Metanephros (tissue), 2 donors: ENCODE results near the gene HEXIM2. TPM values are rescaled to one million over a fixed set of nuclear protein-coding genes. Genes with fewer than 3 reads are reported as not detected.

Source experiments
- small RNA-seq: library from RNA; depleted of rRNA; stranded (forward); fragments of <200 nt; gene quantifications from one replicate; pipeline ENCODE3, GENCODE V24; 2014; ENCODE audit warnings: low replicate concordance
- total RNA-seq: library from RNA; depleted of rRNA; stranded (reverse); fragments of >200 nt; gene quantifications from one replicate; pipeline ENCODE4 v1.2.3, GENCODE V29; 2014

The HEXIM2 gene, protein sequence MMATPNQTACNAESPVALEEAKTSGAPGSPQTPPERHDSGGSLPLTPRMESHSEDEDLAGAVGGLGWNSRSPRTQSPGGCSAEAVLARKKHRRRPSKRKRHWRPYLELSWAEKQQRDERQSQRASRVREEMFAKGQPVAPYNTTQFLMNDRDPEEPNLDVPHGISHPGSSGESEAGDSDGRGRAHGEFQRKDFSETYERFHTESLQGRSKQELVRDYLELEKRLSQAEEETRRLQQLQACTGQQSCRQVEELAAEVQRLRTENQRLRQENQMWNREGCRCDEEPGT
- total RNA-seq = 9.1 TPM

DNA sequence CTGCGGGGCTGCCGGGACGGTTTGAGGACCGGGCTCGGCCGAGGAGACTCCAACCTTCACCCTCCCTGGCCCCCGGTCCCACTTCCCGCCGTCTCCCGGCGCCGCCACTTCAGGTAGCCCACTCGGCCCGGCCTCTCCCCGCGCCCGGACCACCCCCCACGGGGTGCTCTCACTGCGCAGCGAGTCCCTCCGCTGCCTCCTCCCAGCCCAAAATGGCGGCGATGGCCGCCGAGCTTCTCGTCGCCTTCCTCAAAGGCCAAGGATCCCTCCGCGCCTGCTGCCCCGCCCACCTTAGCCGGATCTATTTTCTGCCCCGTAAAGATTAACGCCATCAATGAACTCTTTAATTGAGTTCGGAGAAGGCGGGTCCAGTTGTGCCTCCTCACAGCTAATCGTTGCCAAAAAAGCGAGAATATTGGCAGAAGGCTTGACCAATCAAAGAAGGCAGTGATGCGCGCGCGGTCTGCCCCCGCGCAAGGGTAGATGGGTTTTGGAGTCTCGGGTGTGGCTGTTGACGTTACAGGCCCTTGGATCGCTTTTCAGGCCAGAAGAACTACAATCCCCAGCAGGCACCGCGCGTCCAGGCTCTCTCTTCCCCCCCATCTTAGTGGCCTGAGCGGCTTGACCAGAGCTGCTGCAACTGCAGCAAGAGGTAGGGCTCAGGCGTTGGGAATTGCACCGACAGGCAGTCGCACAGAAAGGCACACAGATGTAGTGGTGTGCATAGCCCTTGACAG is at the start of gene HEXIM2:
HEXIM2 (plus strand) TSS at position 588 of the 737 bp plus-strand sequence. CDS start 919 bp downstream, outside the sequence.

DNA sequence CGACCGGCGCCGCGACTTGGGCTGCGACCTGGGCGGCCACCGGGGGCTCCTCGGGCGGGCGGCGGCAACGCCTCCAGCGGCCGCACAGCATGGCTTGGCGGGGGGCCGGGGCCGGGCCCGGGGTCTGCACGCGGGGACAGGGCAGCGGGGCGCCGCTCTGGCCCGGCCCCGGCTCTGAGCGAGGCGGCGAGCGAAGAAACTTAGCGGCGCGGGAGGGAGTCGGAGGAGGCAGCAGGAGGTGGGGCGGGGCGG is 29.4 kb upstream of the HEXIM2 start, which contains the start of gene PLCD3:
PLCD3 (minus strand) TSS at position 196 of the 252 bp plus-strand sequence; CDS start at position 91, 105 bp downstream.

DNA sequence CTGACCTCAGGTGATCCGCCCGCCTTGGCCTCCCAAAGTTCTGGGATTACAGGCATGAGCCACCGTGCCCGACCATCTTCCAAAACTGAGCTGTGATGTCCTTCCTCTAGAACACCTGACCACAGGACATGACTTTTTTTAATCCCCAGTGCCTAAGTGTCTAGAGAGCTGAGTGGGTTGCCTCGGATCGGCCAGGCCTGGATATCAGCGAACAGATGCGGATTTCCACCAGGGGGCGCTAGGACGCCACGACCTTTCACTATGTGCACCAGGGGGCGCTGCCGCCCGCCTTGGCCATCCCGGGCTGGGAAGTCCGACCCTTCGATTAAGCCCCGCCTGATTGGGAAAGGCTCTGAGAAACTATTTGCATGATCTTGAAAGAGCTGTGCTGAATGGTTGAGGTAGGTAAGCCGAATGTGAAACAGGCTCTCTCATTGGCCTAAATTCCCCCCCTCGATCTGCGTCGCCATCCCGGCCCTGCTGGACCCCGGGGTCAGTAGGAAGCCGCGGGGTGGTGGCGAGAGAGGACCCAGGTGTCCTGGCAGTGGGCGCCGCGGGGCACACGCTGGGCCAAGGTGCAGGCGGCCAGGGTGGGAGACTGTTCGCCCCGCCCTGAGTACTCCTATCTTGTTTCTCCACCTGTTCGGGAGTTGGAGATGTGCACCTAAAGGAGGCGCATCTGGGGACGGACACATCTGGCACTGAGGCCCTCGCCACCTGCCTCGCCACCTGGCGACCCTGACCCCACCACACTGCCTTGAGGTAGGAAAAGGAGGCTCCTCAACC is 26.3 kb upstream of the HEXIM2 start, which contains the start of gene ACBD4:
ACBD4 (plus strand) TSS at position 496 of the 786 bp plus-strand sequence. CDS start 458 bp downstream, outside the sequence.

DNA sequence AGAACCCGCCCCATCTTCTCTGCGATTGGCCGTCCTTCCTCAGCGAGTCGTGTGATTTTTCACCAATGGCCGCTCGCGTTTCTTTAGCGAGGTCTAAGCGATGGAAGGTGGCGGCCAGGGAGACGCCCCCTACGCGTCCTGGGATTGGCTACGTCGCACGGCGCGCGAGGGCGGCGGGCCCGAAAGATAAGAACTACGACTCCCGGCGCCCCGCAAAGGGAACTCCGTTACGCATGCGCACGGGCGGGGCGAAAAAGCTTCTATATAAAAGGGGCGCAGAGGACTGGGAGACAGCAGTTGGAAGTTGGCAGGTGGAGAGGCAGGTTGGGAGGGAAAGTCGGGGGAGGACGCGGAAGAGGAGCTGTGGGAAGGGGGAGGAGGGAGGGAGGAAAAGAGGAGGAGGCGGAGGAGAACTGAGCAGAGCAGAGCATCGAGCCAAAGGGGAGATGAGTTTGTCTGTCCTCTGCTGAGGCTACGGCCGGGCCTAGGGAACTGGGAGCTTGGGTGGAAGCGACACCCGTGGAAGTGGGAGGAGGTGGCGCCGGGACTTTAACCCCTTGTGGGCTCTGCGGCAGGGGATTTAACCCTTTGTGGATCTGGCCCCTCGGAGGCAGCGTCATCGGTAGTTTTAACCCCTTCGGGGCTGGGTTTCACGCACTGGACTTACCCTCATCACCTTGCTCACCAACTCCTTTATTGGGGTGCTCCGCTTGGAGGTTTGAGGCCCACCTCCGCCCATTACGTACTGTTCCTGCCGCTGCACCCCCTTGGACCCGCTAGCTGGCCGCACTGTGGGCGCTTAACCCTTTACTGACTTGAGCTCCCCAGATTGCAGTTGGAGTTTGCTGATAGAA is 13.3 kb upstream of the HEXIM2 start, which contains the start of gene HEXIM1:
HEXIM1 (plus strand) TSS at position 293 of the 854 bp plus-strand sequence. CDS start 716 bp downstream, outside the sequence.

Small RNA genes lying within 50 kb of the gene (small RNA-seq; reads per million reads assigned to genes)
- gene MIR6784 = not detected

Other genes starting within 250 kb of the HEXIM2 start
- gene GFAP, start 246.4 kb upstream of the HEXIM2 start, total RNA-seq = 0.29 TPM
- gene KIF18B, start 214.1 kb upstream of the HEXIM2 start, total RNA-seq = 5.4 TPM
- 1.1 TPM for gene C1QL1, start 193.6 kb upstream of the HEXIM2 start, total RNA-seq
- 51.7 TPM for gene DCAKD, start 110.2 kb upstream of the HEXIM2 start, total RNA-seq
- 44.2 TPM for gene NMT1, start 100.6 kb upstream of the HEXIM2 start, total RNA-seq
- 20.2 TPM for gene PLCD3, start 29.4 kb upstream of the HEXIM2 start, total RNA-seq
- gene ACBD4, start 26.2 kb upstream of the HEXIM2 start, total RNA-seq = 11.5 TPM
- gene HEXIM1, start 13.4 kb upstream of the HEXIM2 start, total RNA-seq = 23.4 TPM
- gene FMNL1, start 60.0 kb downstream of the HEXIM2 start, total RNA-seq = 15.3 TPM
- gene SPATA32, start 100.2 kb downstream of the HEXIM2 start, total RNA-seq = 0.12 TPM
- 7.5 TPM for gene MAP3K14, start 155.1 kb downstream of the HEXIM2 start, total RNA-seq